Endothelial cell of umbilical vein (primary cell): ENCODE data around the gene CDC42BPG. TPM values are rescaled to one million over a fixed set of nuclear protein-coding genes. Genes with fewer than 3 reads are reported as not detected.

Experiments used
- BruUV-seq: library from RNA; stranded (reverse); fragments of 400-500 nt; replicated peaks from 2 replicates; lab custom pipeline; 2021; lab: Mats Ljungman, UMichigan
- CTCF ChIA-PET: fragments of 300-600, 350-600 bp; sonication (Branson Sonifier 250); formaldehyde crosslinking; loops from one replicate; lab custom pipeline; 2021; ENCODE audit warnings: antibody characterized with exemption, inconsistent platforms; lab: Charles Lee
- POLR2A ChIA-PET: fragments of 300-600, 350-600 bp; sonication (Branson Sonifier 250); formaldehyde crosslinking; loops from one replicate; lab custom pipeline; 2021; ENCODE audit warnings: antibody characterized with exemption, inconsistent platforms; lab: Charles Lee
- DNase-seq: peaks from one replicate; pipeline ENCODE4 v3.0.0-alpha.2; 2011; ENCODE audit warnings: low read depth, low spot score
- FAIRE-seq: peaks from 2 replicates; lab custom pipeline; 2011; peaks lifted over from hg19 to GRCh38; lab: Jason Lieb, UNC
- H2AFZ ChIP-seq: 2 replicates; pipeline ENCODE4 v1.6.0; 2012; ENCODE audit warnings: low read depth, low read length, control low read depth, inconsistent platforms
- H3K27ac ChIP-seq: 2 replicates; pipeline ENCODE4 v1.5.1; 2011; ENCODE audit warnings: low read depth, mild to moderate bottlenecking, control low read depth, low read length, moderate library complexity; ENCODE audit not compliant: insufficient read depth
- H3K27me3 ChIP-seq, 2 experiments: 2 replicates each; pipeline versions ENCODE4 v1.6.0 to v1.6.1; 2011; ENCODE audit warnings: low read length in 2 of 2, mixed read lengths in 1 of 2; ENCODE audit not compliant: control insufficient read depth in 2 of 2, insufficient read depth in 2 of 2
- H3K36me3 ChIP-seq, 2 experiments: 2 replicates in 1 of 2; 3 replicates in 1 of 2; pipeline ENCODE4 v1.5.1; 2011; ENCODE audit warnings: low read length in 2 of 2, mild to moderate bottlenecking in 1 of 2, moderate library complexity in 1 of 2; ENCODE audit not compliant: control insufficient read depth in 2 of 2, insufficient read depth in 2 of 2; ENCODE audit errors: extremely low read depth in 1 of 2
- H3K4me1 ChIP-seq: 3 replicates; pipeline ENCODE4 v1.5.1; 2011; ENCODE audit warnings: mild to moderate bottlenecking, low read length; ENCODE audit not compliant: control insufficient read depth, insufficient read depth; ENCODE audit errors: extremely low read depth
- H3K4me2 ChIP-seq: 2 replicates; pipeline ENCODE4 v1.6.1; 2011; ENCODE audit warnings: low read length, control low read depth, mixed read lengths; ENCODE audit not compliant: insufficient read depth
- H3K4me3 ChIP-seq, 3 experiments: fragments of 200-600 bp in 1 of 3; sonication (generic), shearing (Covaris generic) in 1 of 3; replicated peaks in 1 of 3; 2 replicates each; pipeline ENCODE4 v1.5.1; 2011 to 2016; ENCODE audit warnings: control low read depth in 3 of 3, low read length in 3 of 3, mild to moderate bottlenecking in 2 of 3, inconsistent platforms in 1 of 3, low read depth in 1 of 3, moderate library complexity in 1 of 3; ENCODE audit not compliant: insufficient read depth in 1 of 3
- H3K79me2 ChIP-seq: 2 replicates; pipeline ENCODE4 v1.6.0; 2012; ENCODE audit warnings: low read length, inconsistent platforms; ENCODE audit not compliant: control insufficient read depth, insufficient read depth
- H3K9ac ChIP-seq: replicated peaks from 2 replicates; pipeline ENCODE3; 2011; ENCODE audit warnings: low read length, control low read depth; ENCODE audit not compliant: insufficient read depth; ENCODE audit errors: extremely low read depth
- H3K9me1 ChIP-seq: replicated peaks from 3 replicates; pipeline ENCODE4 v1.6.0; 2011; ENCODE audit warnings: mild to moderate bottlenecking, low read length; ENCODE audit not compliant: control insufficient read depth, insufficient read depth; ENCODE audit errors: extremely low read depth
- H3K9me3 ChIP-seq: replicated peaks from 2 replicates; pipeline ENCODE4 v1.5.1; 2012; ENCODE audit warnings: low read length, inconsistent platforms; ENCODE audit not compliant: control insufficient read depth, insufficient read depth
- H4K20me1 ChIP-seq: replicated peaks from 2 replicates; pipeline ENCODE3; 2011; ENCODE audit warnings: mild to moderate bottlenecking, low read length; ENCODE audit not compliant: control insufficient read depth, insufficient read depth; ENCODE audit errors: extremely low read depth
- EZH2 ChIP-seq: IDR thresholded peaks from 2 replicates; pipeline ENCODE4 v1.6.1; 2012; ENCODE audit warnings: borderline replicate concordance, low read depth, mild to moderate bottlenecking, moderate library complexity, low read length, inconsistent platforms; ENCODE audit not compliant: severe bottlenecking
- FOS ChIP-seq: IDR thresholded peaks from 2 replicates; pipeline ENCODE4 v1.6.1; 2011; ENCODE audit warnings: mild to moderate bottlenecking, low read length, moderate library complexity, borderline replicate concordance; ENCODE audit not compliant: insufficient read depth
- GATA2 ChIP-seq: IDR thresholded peaks from 2 replicates; pipeline ENCODE4 v1.7.0; 2011; ENCODE audit warnings: low read depth, mild to moderate bottlenecking, moderate library complexity, mixed read lengths, low read length; ENCODE audit not compliant: insufficient read length, insufficient read depth
- JUN ChIP-seq: IDR thresholded peaks from 2 replicates; pipeline ENCODE4 v1.6.1; 2011; ENCODE audit warnings: borderline replicate concordance, low read depth; ENCODE audit not compliant: insufficient read length, insufficient read depth
- MYC ChIP-seq: IDR thresholded peaks from one replicate; pipeline ENCODE4 v1.6.1; 2011; ENCODE audit warnings: mild to moderate bottlenecking, low read depth, low read length
- POLR2A ChIP-seq: IDR thresholded peaks from 2 replicates; pipeline ENCODE4 v1.6.1; 2012; ENCODE audit warnings: low read depth, mild to moderate bottlenecking, control low read depth, low read length
- POLR2AphosphoS5 ChIP-seq: IDR thresholded peaks from 2 replicates; pipeline ENCODE4 v1.6.1; 2012; ENCODE audit warnings: low read depth, mild to moderate bottlenecking, control low read depth, low read length, moderate library complexity; ENCODE audit not compliant: insufficient read depth
- dilution Hi-C: fragments of 300-500 bp; cut with MboI; formaldehyde crosslinking; loops from one replicate; pipeline ENCODE4 v1.15.0; 2019; ENCODE audit warnings: low sequenced_read_pairs; ENCODE audit not compliant: extremely low pct_ligation_motif_present
- intact Hi-C: fragments of 100-400 bp; cut with micrococcal nuclease; formaldehyde crosslinking; loops from one replicate; pipeline ENCODE4 v1.10.0; 2022
- polyA plus RNA-seq, 4 experiments: library from polyadenylated mRNA; depleted of rRNA in 3 of 4; stranded (reverse) in 3 of 4; unstranded in 1 of 4; fragments of >200 nt; gene quantifications; 2 replicates each; pipeline versions ENCODE4 v1.2.1 to v1.2.3, GENCODE V29; 2011 to 2012; ENCODE audit warnings: missing spikeins in 1 of 4
- total RNA-seq: library from RNA; stranded (reverse); gene quantifications from 2 replicates; pipeline ENCODE4 v1.2.3, GENCODE V29; 2021
- TF ChIP-seq, protein P1 (sequence below), 2 donors: IDR thresholded peaks; 1 replicate in 1 of 2; 2 replicates in 1 of 2; pipeline ENCODE4 v1.5.1; 2011; ENCODE audit warnings: low read length in 2 of 2, mild to moderate bottlenecking in 2 of 2, moderate library complexity in 2 of 2, control low read depth in 1 of 2, inconsistent platforms in 1 of 2, low read depth in 1 of 2; ENCODE audit not compliant: insufficient read depth in 1 of 2; ENCODE audit errors: extremely low read depth in 1 of 2
- TF ChIP-seq, protein P2 (sequence below): IDR thresholded peaks from 2 replicates; pipeline ENCODE4 v1.6.1; 2011; ENCODE audit not compliant: insufficient read depth, insufficient read length

Gene CDC42BPG
- total and polyA plus RNA-seq, 2 donors (not counting 3 experiments of a cell fraction or from before 2014, with no cell fraction given): 0.19 to 0.42 TPM

DNA sequence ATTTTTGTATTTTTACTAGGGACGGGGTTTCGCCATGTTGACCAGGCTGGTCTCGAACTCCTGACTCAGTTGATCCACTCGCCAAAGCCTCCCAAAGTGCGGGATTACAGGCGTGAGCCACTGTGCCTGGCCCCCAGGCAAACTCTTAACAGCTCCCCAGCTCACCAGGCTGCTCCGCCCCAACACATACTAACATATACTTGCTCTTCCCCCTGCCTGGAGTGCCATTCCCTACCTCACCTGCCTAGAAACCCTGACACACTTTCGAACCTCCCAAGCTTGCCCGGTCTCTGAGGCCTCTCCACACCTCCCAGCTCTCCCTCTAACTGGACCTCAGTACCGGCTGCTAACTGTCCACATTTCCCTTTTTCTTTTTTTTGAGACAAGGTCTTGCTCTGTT lies 49.9 kb downstream of the CDC42BPG start:
- Histone ChIP-seq H3K4me1 (no peaks in the 10 kb centered on the region), H3K36me3 (peaks cover 5 to 24% of the 10 kb centered on the region in 2 experiments), H3K27ac (no peak overlapping the region), H3K4me2 (no peak overlapping the region), H4K20me1 (no peaks in the 10 kb centered on the region), H3K9me1 (no peaks in the 10 kb centered on the region), H3K79me2 (no peaks in the 10 kb centered on the region), H3K9ac (no peak overlapping the region), H3K9me3 (no peaks in the 10 kb centered on the region), H3K27me3 (no peaks in the 10 kb centered on the region), H2AFZ (no peak overlapping the region), H3K4me3 (no peak overlapping the region)
- POLR2A ChIA-PET: no interaction called here
- TF ChIP-seq POLR2AphosphoS5: no peak
- TF ChIP-seq GATA2: no peak
- TF ChIP-seq, protein P1, sequence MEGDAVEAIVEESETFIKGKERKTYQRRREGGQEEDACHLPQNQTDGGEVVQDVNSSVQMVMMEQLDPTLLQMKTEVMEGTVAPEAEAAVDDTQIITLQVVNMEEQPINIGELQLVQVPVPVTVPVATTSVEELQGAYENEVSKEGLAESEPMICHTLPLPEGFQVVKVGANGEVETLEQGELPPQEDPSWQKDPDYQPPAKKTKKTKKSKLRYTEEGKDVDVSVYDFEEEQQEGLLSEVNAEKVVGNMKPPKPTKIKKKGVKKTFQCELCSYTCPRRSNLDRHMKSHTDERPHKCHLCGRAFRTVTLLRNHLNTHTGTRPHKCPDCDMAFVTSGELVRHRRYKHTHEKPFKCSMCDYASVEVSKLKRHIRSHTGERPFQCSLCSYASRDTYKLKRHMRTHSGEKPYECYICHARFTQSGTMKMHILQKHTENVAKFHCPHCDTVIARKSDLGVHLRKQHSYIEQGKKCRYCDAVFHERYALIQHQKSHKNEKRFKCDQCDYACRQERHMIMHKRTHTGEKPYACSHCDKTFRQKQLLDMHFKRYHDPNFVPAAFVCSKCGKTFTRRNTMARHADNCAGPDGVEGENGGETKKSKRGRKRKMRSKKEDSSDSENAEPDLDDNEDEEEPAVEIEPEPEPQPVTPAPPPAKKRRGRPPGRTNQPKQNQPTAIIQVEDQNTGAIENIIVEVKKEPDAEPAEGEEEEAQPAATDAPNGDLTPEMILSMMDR (IDR thresholded peaks at IDR 0.05; ENCODE audit: extremely low read depth in 1 of 2, insufficient read depth in 1 of 2, low read depth in 1 of 2, low read length in 2 of 2): no peak
- no peak for FAIRE-seq
- intact Hi-C loops (no loop called here), dilution Hi-C loops (no loop called here)
- BruUV-seq: no TSS peak
- no peak for DNase-seq
- CTCF ChIA-PET: interaction anchor here (0.6 to 1.1 kb wide), 2 partner anchors 10 to 94 kb away, joined by 3 read pairs; no protein-coding TSS in a partner anchor

DNA sequence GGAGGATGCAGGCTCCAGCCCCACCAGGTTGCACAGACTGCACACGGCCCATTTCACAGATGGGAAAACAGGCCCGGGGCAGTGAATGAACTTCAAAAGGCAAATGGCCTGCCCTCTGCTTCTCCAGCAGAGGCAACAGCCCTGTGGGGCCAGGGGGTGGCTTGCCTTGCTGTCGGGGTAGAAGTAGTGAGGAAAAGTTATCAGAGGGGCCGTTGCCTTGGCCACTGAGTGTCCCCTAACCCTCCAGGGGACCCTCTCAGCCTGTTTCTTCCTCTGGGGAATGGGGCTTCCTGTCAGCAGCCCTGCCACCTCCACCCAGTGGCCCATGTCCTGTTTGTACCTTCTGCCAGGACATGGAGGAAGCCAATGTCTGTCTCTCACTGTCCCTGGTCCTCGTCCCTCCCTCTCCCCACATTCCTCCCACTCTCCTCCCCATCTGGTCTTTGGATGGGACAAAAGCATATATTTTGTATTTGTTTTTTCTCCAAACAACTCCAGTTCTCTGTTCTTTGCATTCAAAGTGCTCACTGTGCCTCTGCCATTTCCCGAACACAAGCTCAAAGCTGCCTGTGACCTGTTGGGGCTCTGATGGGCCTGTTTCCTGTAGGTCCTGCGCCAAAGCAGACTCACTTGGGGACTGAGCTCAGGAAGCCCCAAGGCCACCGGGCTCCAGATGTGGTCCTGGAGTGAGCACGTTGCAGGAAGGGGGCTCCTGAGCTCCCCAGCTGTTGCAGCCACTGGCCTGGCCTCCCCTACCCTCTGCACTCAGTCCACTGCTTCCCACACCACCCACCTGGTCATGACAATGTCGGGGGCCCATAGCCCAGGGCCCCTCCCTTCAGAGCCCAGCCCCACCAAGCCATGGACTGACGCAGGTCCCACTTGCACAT lies 50.9 kb downstream of the CDC42BPG start:
- dilution Hi-C loops (no loop called here), intact Hi-C loops (no loop called here)
- no TSS peak for BruUV-seq
- Histone ChIP-seq H3K27ac (no peak overlapping the region), H3K9me1 (no peaks in the 10 kb centered on the region), H3K4me2 (no peak overlapping the region), H3K27me3 (no peaks in the 10 kb centered on the region), H3K4me1 (no peaks in the 10 kb centered on the region), H3K79me2 (no peaks in the 10 kb centered on the region), H2AFZ (no peak overlapping the region), H3K36me3 (peaks cover 3 to 26% of the 10 kb centered on the region in 2 experiments), H3K9me3 (no peaks in the 10 kb centered on the region), H3K9ac (no peak overlapping the region), H4K20me1 (no peaks in the 10 kb centered on the region), H3K4me3 (no peak overlapping the region)
- TF ChIP-seq JUN (no peak), GATA2 (no peak), POLR2AphosphoS5 (no peak), FOS (no peak), MYC (no peak), POLR2A (no peak), EZH2 (no peak)
- TF ChIP-seq, protein P2, sequence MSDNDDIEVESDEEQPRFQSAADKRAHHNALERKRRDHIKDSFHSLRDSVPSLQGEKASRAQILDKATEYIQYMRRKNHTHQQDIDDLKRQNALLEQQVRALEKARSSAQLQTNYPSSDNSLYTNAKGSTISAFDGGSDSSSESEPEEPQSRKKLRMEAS: no peak
- TF ChIP-seq, protein P1 (IDR thresholded peaks at IDR 0.05; ENCODE audit: extremely low read depth in 1 of 2, insufficient read depth in 1 of 2, low read depth in 1 of 2, low read length in 2 of 2): no peak
- DNase-seq: no peak
- ChIA-PET CTCF (interaction anchor here (1.1 kb wide), 1 partner anchor 11 kb away, joined by 3 read pairs; no protein-coding TSS in a partner anchor), POLR2A (no interaction called here)
- no peak for FAIRE-seq
